Activated B cell treated with CpG ODN at 0.5 μM for 24 hours (primary cell): Measurements from ENCODE around the gene RNF26. TPM values are rescaled to one million over a fixed set of nuclear protein-coding genes. Genes with fewer than 3 reads are reported as not detected.

Experiments used
- ATAC-seq: fragments of 200-7000 bp; cut with Tn5 transposase; one replicate; pipeline ENCODE4 v1.10.0; 2021; ENCODE audit warnings: low read depth, mild to moderate bottlenecking, moderate library complexity
- CTCF ChIA-PET: fragments of 350-600 bp; sonication (Branson Sonifier 250); formaldehyde crosslinking; loops from one replicate; lab custom pipeline; 2021; ENCODE audit warnings: antibody characterized with exemption; lab: Charles Lee
- POLR2A ChIA-PET: fragments of 350-600 bp; sonication (Branson Sonifier 250); formaldehyde crosslinking; loops from one replicate; lab custom pipeline; 2021; ENCODE audit warnings: antibody characterized with exemption; lab: Charles Lee
- DNase-seq: peaks from one replicate; pipeline ENCODE4 v3.0.0; 2022
- H3K27ac Mint-ChIP-seq: one replicate; pipeline ENCODE4 v1.8.0; 2020; ENCODE audit warnings: mixed read lengths
- H3K27me3 Mint-ChIP-seq: one replicate; pipeline ENCODE4 v1.8.0; 2021; ENCODE audit warnings: mixed read lengths
- H3K36me3 Mint-ChIP-seq: one replicate; pipeline ENCODE4 v1.8.0; 2021; ENCODE audit warnings: low read depth, mixed read lengths
- H3K4me1 Mint-ChIP-seq: one replicate; pipeline ENCODE4 v1.8.0; 2021; ENCODE audit warnings: mixed read lengths
- H3K4me3 Mint-ChIP-seq: one replicate; pipeline ENCODE4 v1.8.0; 2020; ENCODE audit warnings: mild to moderate bottlenecking, mixed read lengths
- H3K9me3 Mint-ChIP-seq: one replicate; pipeline ENCODE4 v1.8.0; 2020; ENCODE audit warnings: mixed read lengths
- intact Hi-C: fragments of 100-400 bp; cut with micrococcal nuclease; formaldehyde crosslinking; loops from one replicate; pipeline ENCODE4 v1.15.1; 2024
- total RNA-seq: library from RNA; stranded (reverse); gene quantifications from 2 replicates; pipeline ENCODE4 v1.2.3, GENCODE V29; 2022
- TF ChIP-seq, protein P1 (sequence below): fragments of 200-600 bp; IDR thresholded peaks from one replicate; pipeline ENCODE4 v1.8.0; 2022; ENCODE audit warnings: antibody characterized with exemption, mild to moderate bottlenecking

RNF26 gene
- total RNA-seq, 1 donor from 2014 or later, result 21.2 TPM

DNA sequence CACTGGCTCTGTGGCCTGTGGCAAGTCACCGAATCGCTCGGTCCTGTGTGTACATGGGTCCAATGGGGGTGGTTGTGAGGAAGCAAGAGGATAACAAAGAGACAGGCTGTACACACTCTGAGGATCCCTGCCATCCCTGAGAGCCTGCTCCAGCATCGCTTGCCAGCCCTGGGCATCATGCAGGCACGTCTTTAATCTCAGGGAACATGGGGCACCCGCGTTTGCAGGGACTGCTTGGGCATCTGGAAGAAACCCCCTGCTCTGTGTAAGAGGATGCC lies 7.6 kb downstream of the RNF26 start:
- intact Hi-C loops, result no loop called here
- H3K36me3 Mint-ChIP-seq, result peaks cover 2% of the 10 kb centered on the region
- H3K9me3 Mint-ChIP-seq, result no peaks in the 10 kb centered on the region
- H3K27ac Mint-ChIP-seq, result no peak overlapping the region
- peaks cover 45% of the 10 kb centered on the region for H3K27me3 Mint-ChIP-seq
- no peak overlapping the region for H3K4me3 Mint-ChIP-seq
- ATAC-seq, result no peak
- peaks cover 21% of the 10 kb centered on the region for H3K4me1 Mint-ChIP-seq
- POLR2A ChIA-PET, result no interaction called here
- no peak for DNase-seq
- CTCF ChIA-PET, result interaction anchor here (1.2 kb wide), 1 partner anchor 14 kb away, joined by 4 read pairs; no protein-coding TSS in a partner anchor
- TF ChIP-seq, protein P1, sequence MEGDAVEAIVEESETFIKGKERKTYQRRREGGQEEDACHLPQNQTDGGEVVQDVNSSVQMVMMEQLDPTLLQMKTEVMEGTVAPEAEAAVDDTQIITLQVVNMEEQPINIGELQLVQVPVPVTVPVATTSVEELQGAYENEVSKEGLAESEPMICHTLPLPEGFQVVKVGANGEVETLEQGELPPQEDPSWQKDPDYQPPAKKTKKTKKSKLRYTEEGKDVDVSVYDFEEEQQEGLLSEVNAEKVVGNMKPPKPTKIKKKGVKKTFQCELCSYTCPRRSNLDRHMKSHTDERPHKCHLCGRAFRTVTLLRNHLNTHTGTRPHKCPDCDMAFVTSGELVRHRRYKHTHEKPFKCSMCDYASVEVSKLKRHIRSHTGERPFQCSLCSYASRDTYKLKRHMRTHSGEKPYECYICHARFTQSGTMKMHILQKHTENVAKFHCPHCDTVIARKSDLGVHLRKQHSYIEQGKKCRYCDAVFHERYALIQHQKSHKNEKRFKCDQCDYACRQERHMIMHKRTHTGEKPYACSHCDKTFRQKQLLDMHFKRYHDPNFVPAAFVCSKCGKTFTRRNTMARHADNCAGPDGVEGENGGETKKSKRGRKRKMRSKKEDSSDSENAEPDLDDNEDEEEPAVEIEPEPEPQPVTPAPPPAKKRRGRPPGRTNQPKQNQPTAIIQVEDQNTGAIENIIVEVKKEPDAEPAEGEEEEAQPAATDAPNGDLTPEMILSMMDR, result no peak

DNA sequence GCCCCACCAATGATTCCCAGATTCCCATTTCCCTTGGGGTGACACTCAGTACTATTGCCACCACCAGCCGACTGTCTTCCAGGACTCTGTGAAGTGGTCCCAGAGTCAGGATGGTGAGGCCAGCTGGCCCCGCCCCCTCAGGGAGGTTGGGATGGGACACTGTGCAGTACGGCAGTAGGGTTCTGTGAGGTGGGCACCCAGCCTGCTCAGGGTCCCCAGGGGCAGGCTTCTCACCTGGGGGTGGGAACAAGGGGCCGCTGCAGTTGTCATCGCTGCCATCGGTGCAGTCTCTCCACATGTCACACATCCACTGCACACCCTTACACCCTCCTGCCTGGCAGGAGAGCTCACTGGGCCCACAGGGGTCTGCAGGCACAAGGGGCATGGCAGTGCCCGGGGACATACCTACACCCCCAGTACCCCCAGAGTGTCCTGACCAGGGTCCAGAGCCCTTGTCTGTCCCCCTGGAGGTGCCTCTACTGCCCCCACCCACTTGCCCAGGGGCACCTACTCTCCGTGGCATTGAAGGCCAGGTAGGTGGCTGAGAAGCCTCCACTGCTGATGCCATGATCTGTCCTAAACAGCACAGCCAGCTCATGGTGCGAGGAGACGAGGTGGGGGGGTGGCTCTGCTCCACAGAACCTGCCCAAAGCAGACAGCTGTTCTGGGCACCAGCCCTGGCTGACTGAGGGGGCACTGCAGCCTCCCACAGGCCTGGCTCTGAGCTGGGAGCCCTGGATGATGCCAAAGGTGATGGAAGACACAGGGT lies 8.2 kb downstream of the RNF26 start:
- TF ChIP-seq, protein P1, result no peak
- POLR2A ChIA-PET, result no interaction called here
- Mint-ChIP-seq H3K27ac (no peak overlapping the region), H3K27me3 (peaks cover 49% of the 10 kb centered on the region), H3K4me3 (no peak overlapping the region), H3K4me1 (peaks cover 21% of the 10 kb centered on the region), H3K36me3 (no peaks in the 10 kb centered on the region), H3K9me3 (no peaks in the 10 kb centered on the region)
- CTCF ChIA-PET, result no interaction called here
- ATAC-seq (no peak), DNase-seq (no peak)
- intact Hi-C loops, result no loop called here

DNA sequence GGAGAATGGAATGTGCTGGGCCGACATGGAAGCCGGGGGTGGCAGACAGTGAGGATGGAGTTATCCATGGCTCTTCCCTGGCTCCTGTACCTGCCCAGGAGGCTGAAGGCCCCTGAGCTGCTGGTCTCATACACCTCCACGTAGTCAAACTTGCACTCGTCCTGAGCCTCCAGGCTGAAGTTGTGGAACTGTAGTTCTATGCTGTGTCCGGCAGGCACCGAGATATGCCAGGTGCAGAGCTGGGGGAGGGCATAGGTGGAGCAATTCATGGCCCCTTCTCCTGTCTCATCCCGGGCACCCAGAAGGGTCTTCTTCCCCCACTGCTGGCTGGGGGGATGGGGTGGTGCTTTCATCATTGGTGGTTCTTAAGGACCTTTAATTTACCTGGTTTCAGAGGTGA lies 9.4 kb downstream of the RNF26 start:
- Mint-ChIP-seq H3K9me3 (no peaks in the 10 kb centered on the region), H3K4me3 (no peak overlapping the region), H3K36me3 (no peaks in the 10 kb centered on the region), H3K4me1 (peaks cover 13% of the 10 kb centered on the region), H3K27me3 (peaks cover 53% of the 10 kb centered on the region), H3K27ac (no peak overlapping the region)
- no peak for ATAC-seq
- POLR2A ChIA-PET, result no interaction called here
- no peak for DNase-seq
- TF ChIP-seq, protein P1, result no peak
- CTCF ChIA-PET, result no interaction called here
- intact Hi-C loops, result no loop called here

DNA sequence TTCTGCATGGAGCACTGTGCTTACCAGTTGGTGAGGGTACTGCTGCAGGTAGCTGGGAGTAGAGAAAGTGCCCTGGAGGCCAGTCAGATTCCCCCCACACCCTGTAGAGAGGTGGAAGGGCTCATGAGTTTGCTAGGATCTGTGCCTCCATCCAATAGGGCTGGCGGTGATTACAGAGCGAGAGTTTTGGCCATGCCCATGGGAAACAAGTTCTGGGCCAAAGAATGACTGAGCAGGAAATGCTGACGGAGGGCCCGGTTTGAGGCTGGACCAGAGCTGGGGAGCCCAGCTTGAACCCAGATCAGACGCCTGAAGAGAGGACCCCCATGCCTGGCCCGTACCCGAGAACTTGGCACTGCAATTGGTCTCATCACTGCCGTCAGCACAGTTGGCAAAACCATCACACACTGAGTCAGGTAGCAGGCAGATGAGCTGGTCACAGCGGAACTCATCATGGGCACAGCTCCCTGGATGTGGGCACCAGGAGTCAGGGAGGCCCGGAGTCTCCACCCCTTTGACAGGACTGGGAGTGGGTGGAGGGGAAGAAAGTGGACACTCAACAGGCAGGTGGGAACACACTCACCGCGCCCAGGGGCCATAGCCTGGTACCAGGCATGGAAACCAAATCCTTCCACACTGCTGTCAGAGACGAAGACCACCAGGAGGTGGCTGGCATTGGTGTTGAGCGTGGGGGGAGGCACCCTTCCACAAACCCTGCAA lies 10.1 kb downstream of the RNF26 start:
- peaks cover 10% of the 10 kb centered on the region for H3K4me1 Mint-ChIP-seq
- H3K9me3 Mint-ChIP-seq, result no peaks in the 10 kb centered on the region

DNA sequence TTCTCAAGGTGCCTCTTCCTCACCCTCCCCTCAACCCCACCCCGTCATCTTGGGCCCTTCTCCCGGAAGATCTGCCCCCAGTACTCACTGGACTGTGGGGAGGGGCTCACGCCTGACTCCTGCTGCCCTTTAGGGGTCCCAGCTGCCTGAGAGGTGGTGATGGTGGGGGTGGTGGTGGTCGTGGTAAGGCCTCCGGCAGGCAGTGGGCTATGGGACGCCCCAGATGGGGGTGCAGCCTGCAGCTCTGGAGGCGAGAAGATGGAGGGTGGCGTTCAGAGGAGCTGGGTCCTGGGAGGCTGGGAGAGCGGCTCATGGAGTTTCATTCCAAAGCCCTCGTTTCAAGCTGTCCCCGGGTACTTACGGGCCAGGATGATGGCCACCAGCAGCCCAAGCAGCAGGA lies 11.4 kb downstream of the RNF26 start:
- ChIA-PET POLR2A (no interaction called here), CTCF (no interaction called here)
- H3K36me3 Mint-ChIP-seq, result no peaks in the 10 kb centered on the region
- H3K4me3 Mint-ChIP-seq, result no peak overlapping the region
- ATAC-seq, result no peak
- TF ChIP-seq, protein P1, result no peak
- peaks cover 8% of the 10 kb centered on the region for H3K4me1 Mint-ChIP-seq
- no peaks in the 10 kb centered on the region for H3K9me3 Mint-ChIP-seq
- DNase-seq, result no peak
- intact Hi-C loops, result no loop called here
- no peak overlapping the region for H3K27ac Mint-ChIP-seq
- peaks cover 49% of the 10 kb centered on the region for H3K27me3 Mint-ChIP-seq

More for the DNA sequence above, 10.1 kb downstream of the RNF26 start:
- DNase-seq (no peak), ATAC-seq (no peak)
- TF ChIP-seq, protein P1, result no peak
- peaks cover 47% of the 10 kb centered on the region for H3K27me3 Mint-ChIP-seq
- H3K27ac Mint-ChIP-seq, result no peak overlapping the region
- H3K36me3 Mint-ChIP-seq, result no peaks in the 10 kb centered on the region
- POLR2A ChIA-PET, result no interaction called here
- intact Hi-C loops, result no loop called here
- CTCF ChIA-PET, result interaction anchor here (0.7 kb wide), 1 partner anchor 11 kb away, joined by 3 read pairs; no protein-coding TSS in a partner anchor
- H3K4me3 Mint-ChIP-seq, result no peak overlapping the region
